GM21447 (cell line): ENCODE results near the gene CNTFR.

ENCODE experiments used
- ATAC-seq: cut with Tn5 transposase; IDR thresholded peaks from one replicate; pipeline ENCODE4 v1.9.1; 2021; ENCODE audit not compliant: unreplicated experiment

CNTFR gene

DNA sequence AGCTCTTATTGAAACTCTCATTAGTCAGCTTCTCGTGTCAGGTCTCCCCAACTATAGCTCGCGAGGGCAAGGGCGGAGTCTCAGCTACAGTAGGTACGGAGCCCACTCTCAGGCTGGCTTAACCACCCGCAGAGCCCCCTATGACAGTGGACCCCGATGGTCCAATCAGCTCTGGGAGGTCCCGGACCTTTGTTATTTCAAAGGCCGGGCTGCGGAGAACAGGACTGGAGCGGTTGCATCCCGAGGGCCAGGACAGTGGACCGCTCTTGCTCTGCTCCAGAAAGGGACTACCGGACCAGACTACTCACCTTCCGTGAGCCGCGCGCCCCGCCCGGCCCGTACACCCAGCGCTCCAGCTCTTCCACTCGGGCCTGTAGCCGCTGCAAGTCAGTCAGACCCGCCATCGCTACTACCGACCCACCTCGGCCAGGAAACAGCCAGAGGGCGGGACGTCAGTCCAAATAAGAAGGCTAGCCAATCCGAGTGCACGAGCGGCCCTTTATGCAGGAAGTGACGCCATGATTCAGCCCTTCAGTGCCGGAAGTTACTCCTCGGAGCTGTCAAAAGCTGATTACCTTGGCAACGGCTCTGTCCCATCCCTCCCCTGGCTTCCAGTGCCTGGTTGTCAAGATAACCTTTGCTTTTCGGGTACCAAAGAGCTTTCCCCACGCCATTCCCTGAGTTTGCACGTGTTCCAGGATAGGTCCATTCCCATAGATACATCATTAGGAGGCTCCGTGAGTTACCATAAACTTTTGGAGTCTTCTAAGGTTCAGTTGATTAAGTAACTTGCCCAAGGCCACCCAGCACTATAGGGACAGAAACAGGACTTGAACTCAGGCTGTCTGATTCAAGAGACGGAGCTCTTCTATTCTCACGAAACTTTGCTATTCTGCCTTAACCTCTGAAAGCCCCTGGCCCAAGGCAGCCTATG, 30.8 kb upstream of the CNTFR start, which contains the start of gene DCTN3:
TSS of gene DCTN3 (minus strand) at position 435 of the 934 bp plus-strand sequence. CDS start at position 404, 31 bp downstream.
- peak; percentile 99 for ATAC-seq

DNA sequence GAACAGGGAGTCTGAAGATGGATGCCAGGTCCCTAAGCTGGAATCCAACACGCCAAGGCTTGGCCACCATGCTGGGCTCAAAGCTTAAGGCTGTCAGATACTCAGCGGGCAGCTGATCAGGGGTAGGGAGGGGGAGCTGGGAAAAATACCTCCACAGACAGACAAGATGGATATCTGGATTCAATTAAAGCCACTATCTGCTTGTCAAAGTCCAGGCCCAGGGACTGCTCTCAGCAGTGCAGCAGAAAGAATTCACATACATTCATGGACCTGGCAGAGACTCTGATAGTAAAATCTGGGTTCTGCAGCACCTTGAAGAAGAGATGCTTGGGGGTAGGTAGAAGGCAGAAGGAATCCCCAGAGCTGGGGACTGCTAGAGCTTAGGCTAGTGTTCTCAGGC, 25.6 kb upstream of the CNTFR start:
- ATAC-seq, result no peak

- ATAC-seq, result peak; percentile 55
These were observed 23.4 kb upstream of the CNTFR start for GRCh38 chr9:34612788-34613390.

DNA sequence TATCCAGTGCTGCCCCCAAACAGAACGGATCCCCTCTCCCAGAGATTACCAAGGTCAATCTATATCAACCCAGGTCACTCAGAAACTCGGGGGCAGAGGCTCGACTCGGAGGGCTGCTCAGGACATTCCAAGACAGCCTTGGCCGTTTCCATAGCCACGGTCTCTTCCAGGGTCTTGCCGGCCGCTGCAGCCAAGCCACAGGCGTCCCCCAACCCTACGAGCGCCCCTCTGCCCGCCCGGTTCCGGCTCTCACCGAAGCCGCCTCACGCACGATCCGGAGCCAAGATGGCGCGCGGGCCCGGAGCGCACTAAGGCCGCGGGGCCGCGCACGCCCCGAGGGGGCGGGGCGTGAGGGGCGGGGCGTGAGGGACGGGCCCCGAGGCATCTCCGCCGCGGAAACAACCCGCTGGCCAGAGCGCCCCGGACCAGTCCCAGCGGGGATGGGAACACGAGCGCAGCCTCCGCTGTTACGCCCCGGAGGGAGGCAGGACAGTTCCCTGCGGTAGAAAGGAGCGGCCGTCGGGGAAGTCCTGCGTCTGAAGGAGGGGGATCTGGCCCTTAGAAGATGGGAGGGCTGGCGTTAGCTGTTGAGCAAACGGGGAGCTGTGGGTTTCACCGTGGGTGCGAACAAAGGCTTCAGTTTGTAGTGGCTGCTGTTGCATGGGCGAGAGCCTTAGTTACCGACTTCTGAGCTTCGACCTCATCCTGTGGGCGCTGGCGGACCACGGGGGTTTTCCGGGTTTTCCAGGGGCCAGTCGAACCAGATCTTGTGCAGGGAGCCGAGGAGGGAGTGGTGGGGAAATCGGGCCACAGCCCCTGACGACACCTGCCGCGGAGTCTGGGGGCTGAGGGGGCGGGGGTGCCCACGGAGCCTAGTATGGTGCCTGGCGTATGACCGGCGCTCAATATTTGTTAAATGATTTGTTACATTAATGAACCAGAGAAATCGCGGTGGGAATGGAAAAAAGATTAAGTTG, 22.6 kb upstream of the CNTFR start, which contains the start of gene RPP25L:
TSS of gene RPP25L (minus strand) at position 287 of the 977 bp plus-strand sequence. CDS start 801 bp downstream, outside the sequence.
- ATAC-seq, result peak; percentile 69

- ATAC-seq, result peak; percentile 25
These were observed 21.8 kb upstream of the CNTFR start for GRCh38 chr9:34611251-34611810.

- ATAC-seq, result no peak
These were observed 21.1 kb upstream of the CNTFR start for GRCh38 chr9:34610434-34611206.

GRCh38 chr9:34607331-34607730, 17.8 kb upstream of the CNTFR start:
- no peak for ATAC-seq

DNA sequence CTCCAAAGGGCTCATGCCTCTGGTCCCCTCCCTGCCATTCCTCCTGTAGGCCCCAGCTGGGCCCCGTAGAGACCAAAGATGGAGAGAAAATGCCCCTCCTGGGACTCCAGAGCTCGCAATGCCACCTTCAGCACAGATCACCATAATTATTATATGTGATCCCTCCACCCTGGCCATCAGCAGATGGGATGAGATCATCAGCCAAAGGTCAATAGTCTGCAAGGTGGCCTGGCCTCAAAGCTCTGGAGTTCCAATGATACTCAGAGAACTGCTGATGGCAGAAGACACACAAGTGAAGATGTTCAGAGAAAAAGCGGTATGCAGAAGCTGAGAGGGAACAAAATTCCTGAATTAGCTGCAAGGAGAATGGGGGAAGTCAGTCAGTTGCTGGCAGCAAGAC, 17.4 kb upstream of the CNTFR start:
- ATAC-seq, result no peak

DNA sequence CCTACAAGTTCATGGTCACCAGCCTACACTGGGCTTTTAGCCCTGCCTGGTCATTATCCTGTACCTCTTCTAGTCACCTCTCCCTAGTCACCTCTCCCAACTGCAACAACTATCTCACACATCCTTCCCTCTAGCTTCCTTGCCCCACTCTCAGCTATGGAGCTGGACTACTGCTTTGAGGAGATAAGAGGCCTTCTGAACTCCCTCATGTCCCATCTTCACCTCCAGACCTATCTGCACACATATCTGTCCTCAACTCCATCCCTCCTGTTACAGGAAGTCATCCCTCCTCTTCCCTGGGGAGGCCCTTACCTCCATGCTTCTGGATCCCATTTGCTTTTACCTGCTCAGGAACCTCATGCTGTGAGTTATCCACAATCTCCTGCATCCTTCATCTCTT, 16.7 kb upstream of the CNTFR start:
- ATAC-seq, result no peak

GRCh38 chr9:34603610-34604231, 14.2 kb upstream of the CNTFR start:
- ATAC-seq, result no peak

DNA sequence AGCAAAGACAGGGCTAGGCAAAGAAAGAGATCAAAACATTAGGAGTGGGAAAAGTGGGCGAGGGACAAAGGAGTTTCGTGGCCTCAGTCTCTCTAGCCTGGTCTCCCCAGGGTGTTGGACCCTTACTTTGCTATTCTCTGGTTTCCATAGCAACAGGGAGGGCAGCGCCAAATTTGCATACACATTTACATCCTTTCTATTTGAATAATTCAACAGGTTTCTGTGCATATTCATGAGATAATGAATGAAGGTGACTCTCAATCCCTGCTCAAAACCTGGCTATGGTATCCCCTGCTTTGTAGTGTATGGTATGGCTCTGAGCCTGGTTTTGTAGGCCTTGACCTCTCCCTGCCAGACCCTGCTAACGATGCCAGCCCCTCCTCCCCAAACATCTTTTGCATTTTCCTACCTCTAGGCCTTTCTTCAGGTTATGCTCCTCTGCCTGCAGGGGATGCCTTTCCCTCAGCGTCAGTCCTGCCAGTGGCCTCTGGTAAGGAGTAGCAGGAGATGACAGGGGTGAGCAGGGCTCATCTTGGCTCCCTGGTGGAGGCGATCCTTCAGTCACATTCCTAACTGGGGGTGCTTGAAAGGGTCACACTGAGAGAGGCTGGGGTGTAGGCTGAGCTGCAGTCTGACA, 12.5 kb upstream of the CNTFR start:
- ATAC-seq, result no peak

GRCh38 chr9:34600908-34601307, 11.4 kb upstream of the CNTFR start:
- ATAC-seq, result no peak

GRCh38 chr9:34599546-34599945, 10.0 kb upstream of the CNTFR start:
- no peak for ATAC-seq

DNA sequence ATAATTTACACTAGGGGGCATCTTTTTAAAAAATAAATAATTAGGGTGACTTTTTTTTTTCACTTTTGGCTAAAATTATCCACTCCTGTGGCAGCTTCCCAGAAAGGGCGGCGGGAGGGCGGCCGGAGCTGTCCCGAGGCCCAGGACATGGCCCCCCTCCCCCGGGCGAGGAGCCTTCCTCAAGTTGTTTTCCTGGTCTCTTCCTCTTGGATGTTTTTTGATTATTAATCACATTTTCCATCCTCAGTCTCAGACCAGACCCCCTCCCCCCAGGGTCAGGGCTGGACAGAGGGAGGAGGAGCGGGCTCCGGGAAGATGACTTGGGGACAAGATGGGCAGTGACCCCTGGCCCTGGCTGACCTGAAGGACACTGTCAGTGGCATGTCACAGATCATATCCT, 4.7 kb upstream of the CNTFR start:
- no peak for ATAC-seq

DNA sequence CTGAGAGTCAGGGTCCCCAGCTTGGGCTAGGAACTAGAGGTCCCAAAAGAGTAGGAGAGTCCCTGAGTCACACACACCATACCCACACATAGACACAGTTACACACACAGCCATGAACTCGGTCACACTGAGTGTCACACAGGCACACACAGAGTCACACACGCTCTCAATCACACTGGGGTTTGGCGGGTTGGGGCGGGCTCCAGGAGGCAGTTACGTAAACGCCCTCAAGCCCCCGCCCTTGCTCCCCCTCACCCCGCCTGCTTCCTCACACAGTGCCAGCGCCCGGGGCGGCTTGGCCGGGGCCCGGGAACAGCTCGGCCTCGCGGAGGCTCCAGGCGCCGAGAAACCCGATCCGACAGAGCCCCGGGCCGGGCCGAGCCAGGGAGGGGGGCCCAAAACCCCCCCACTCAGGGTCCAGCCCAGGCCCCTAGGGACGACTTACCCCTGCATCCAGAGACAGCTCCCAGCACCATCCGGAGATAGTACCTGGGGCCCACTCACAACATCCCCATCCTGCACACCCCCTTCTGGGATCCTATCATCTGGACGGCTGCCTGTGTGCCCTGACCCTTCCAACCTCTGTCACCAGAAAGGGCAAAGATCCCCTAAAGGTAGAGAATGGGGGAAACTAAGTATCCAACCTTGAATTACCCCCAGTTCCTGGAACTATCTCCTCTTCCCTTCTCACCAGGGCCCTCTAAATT, 3.5 kb upstream of the CNTFR start:
- ATAC-seq, result no peak

DNA sequence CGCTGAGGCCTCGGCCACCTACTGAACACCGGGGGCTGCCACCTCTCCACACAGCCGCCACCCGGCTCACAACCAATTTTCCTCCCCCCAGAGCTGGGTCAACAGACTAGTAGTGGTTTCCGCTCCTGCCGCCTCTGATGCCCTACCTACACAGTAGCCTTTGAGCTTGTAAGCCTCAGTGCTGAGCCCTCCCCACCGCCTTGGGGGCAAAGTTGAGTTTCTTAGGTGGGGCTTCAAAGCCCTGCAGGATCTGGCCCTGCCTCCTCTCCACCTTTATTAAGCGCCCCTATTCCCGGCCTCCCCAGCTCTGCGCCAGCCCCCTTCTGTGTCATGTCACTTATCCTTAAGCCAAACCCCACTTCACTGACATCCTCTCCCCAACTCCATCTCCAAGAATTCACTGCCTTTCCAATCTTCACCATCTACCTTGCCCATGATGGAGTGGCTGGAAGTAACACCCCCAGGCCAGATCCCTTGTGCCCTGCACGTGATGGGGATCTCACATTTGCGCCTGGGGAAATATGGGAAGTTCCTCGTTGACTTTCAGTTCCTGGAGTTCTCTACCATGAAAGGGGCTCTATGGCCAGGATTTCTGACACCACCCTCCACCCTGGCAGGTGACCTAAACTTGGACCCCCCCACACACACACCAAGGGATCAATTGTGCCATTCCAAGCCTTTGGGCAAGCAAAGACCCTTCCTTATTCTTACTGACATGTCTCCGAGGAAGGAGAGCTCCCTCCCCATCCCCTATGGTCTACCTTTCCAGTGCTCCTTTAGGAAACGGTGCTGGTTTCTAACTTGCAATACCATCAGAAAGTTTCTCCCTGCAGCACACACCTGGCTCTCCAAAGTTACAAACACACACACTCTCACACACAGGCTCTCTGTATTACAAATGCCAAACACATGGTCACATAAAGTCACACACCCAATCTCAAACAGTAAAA, 2.7 kb upstream of the CNTFR start:
- ATAC-seq, result no peak

GRCh38 chr9:34591248-34591916, 1.9 kb upstream of the CNTFR start:
- ATAC-seq, result peak; percentile 67
